Esophagus (tissue), 2 donors: ENCODE results near the gene OSBPL6. TPM values are rescaled to one million over a fixed set of nuclear protein-coding genes. Genes with fewer than 3 reads are reported as not detected.

Source experiments
- H3K27ac ChIP-seq, 2 donors: one replicate each; pipeline ENCODE4 v1.5.1; 2013; ENCODE audit warnings: low read depth in 2 of 2, mild to moderate bottlenecking in 2 of 2, inconsistent platforms in 1 of 2, low read length in 1 of 2, moderate library complexity in 1 of 2
- H3K27me3 ChIP-seq, 2 donors: one replicate each; pipeline ENCODE4 v1.6.1; 2013; ENCODE audit warnings: low read length in 2 of 2, control low read depth in 1 of 2, mild to moderate bottlenecking in 1 of 2; ENCODE audit not compliant: insufficient read depth in 2 of 2, control insufficient read depth in 1 of 2
- H3K36me3 ChIP-seq, 2 donors: one replicate each; pipeline ENCODE4 v1.6.1; 2013; ENCODE audit warnings: low read length in 1 of 2; ENCODE audit not compliant: control insufficient read depth in 2 of 2, insufficient read depth in 2 of 2
- H3K4me1 ChIP-seq, 2 donors: one replicate each; pipeline ENCODE4 v1.6.1; 2013; ENCODE audit warnings: low read length in 1 of 2; ENCODE audit not compliant: control insufficient read depth in 2 of 2, insufficient read depth in 2 of 2
- H3K4me3 ChIP-seq, 2 donors: one replicate each; pipeline ENCODE4 v1.5.1; 2013; ENCODE audit warnings: low read length in 2 of 2, mild to moderate bottlenecking in 2 of 2, low read depth in 1 of 2, moderate library complexity in 1 of 2
- H3K9me3 ChIP-seq, 2 donors: one replicate each; pipeline ENCODE4 v1.6.1; 2013; ENCODE audit warnings: mild to moderate bottlenecking in 2 of 2, low read depth in 1 of 2, low read length in 1 of 2, moderate library complexity in 1 of 2; ENCODE audit not compliant: control insufficient read depth in 2 of 2, insufficient read depth in 1 of 2
- WGBS, 2 donors: extraction: QIAGEN DNeasy Blood & Tissue Kit; methylation state at CpG; one replicate each; pipeline ENCODE4 v1.1.7; 2013; 5-methylcytosine and 5-hydroxymethylcytosine counted together
- polyA plus RNA-seq, 2 donors: library from polyadenylated mRNA; stranded (reverse); fragments of 200-250 nt; gene quantifications; one replicate each; pipeline ENCODE4 v1.2.3, GENCODE V29; 2013
- donor health status: healthy with polysubstance abuse.
- donor health status: Bipolar disorder and iron deficiency.

Gene OSBPL6
- polyA plus RNA-seq, 2 donors, result 0.73 to 1.5 TPM

DNA sequence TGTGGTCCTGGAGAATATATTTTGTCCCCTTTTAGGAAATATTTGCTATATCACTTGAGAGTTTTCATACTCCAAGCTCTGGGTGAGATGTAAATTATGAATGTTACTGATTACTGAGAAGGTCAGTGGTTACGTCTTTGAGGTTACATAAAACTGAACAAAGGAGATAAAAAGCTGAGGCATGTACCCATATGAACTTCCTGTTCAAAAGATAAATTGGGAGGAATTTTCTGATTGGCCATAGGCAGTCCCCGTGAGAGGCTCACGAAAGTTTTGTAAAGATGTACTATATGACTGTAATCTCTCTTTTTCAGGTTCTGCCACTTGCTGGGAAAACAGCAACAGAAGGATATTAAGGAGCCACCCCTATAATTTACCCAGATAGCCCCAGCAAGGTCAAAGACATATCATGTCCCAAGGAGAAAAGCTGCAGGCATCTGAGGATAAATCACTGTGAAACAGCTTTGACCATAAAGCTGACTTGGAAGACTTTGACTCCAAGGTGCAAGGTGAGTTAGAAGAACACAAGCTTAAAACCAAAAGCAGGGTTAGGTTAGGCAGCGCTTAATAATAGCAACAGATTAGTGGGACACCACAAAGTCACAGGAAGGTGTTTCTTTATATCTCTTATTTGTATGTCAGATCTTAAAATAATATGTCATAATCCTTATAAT, 90.4 kb downstream of the OSBPL6 start:
- H3K36me3 ChIP-seq, result no peaks in the 10 kb centered on the region
- H3K4me3 ChIP-seq, result no peak overlapping the region
- H3K27ac ChIP-seq, result no peak overlapping the region
- no peaks in the 10 kb centered on the region for H3K9me3 ChIP-seq
- no peaks in the 10 kb centered on the region for H3K27me3 ChIP-seq
- 85 to 89% methylated on average over 4 of the region's 4 CpGs for WGBS, 2 donors
- H3K4me1 ChIP-seq, result no peaks in the 10 kb centered on the region

DNA sequence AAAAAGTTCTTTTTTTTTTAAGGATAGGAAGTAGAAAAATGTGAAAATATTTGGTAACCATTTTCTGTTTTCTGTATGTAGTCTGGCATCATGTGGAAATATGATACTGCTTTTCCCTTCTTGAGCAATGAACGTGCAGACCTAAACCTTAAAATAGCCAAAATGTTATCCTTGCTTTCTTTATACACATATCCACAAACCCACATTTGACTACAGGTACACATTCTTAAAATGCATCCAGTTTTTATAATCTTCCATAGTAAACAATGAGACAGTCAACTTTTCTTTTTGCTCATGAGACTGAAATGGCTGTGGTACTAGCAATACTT, 90.9 kb downstream of the OSBPL6 start:
- Histone ChIP-seq H3K27me3 (no peaks in the 10 kb centered on the region), H3K27ac (no peak overlapping the region), H3K36me3 (no peaks in the 10 kb centered on the region), H3K4me3 (no peak overlapping the region), H3K9me3 (no peaks in the 10 kb centered on the region), H3K4me1 (no peaks in the 10 kb centered on the region)
- WGBS, 2 donors, result 89 to 91% methylated on average over 1 of the region's 1 CpG

DNA sequence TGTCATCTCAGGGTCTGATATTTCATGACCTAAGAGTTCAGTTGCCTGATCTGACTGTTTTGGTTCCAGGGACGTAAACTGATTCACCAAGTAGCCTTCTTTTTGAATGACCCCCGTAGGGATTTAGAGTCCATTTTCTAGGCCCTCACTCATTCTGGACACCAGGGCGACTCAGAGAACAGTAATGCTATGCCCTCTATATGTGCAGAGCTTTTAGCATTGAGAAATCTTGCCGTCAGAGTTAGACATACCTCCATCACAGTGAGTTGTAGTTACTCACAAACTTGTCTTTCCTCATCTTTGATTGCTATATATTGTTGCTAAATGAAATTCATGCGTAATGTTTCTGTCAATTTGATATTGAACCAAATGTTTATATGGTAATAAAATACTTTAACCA, 92.3 kb downstream of the OSBPL6 start:
- Histone ChIP-seq H3K4me3 (no peak overlapping the region), H3K27me3 (no peaks in the 10 kb centered on the region), H3K9me3 (no peaks in the 10 kb centered on the region), H3K4me1 (no peaks in the 10 kb centered on the region), H3K36me3 (no peaks in the 10 kb centered on the region), H3K27ac (no peak overlapping the region)
- WGBS, 2 donors, result 71 to 73% methylated on average over 5 of the region's 5 CpGs

DNA sequence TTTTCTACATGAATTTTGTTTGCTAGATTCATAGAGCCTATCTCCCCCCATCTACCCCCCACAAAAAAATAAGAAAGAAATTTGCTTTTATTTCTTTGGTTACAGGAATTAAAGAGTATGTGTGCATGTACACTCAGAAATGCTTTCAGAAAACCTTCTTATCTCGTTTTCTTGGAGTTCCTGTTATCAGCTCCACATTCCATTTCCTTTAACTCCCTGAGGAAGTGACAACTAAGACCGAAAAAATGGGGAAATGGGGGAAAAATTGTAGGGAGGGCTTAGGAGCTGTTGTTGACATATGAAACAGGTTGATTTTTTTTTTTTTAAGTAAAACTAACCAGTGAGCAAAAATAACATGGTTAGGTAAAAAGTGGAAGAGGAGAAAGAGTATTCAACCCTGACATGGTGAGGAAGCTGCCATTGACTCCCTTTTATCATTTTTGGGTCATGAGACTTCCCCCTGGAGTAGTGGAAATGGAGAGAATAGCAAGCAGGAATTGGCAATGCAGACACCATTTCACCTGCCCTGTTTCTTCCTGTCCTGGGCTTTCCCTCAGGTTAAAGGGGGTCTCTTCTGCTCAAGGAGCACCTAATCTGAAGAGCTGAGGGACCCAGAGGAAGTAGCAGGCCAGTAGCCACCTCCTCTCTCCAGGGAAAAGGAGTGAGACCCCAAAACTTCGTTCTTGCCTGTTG, 93.5 kb downstream of the OSBPL6 start:
- 63 to 72% methylated on average over 3 of the region's 3 CpGs for WGBS, 2 donors
- Histone ChIP-seq H3K4me3 (no peak overlapping the region), H3K36me3 (no peaks in the 10 kb centered on the region), H3K27ac (no peak overlapping the region), H3K9me3 (no peaks in the 10 kb centered on the region), H3K27me3 (no peaks in the 10 kb centered on the region), H3K4me1 (no peaks in the 10 kb centered on the region)

DNA sequence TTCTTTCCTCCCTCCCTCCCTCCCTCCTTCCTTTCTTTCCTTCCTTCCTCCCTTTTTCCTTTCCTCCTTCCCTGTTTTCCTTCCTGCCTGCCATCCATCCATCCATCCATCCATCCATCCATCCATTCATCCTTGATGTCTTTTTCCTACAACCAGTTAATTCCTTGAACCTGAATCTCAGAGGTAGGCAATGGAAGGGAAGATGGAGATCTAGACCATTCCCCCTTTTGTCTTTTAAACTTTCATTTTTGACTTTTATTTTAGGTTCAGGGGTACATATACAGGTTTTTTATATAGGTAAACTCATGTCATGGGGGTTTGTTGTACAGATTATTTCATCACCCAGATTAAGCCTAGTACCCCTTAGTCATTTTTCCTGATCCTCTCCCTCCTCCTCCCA, 97.4 kb downstream of the OSBPL6 start:
- Histone ChIP-seq H3K4me1 (no peaks in the 10 kb centered on the region), H3K27ac (no peak overlapping the region), H3K27me3 (no peaks in the 10 kb centered on the region), H3K4me3 (no peak overlapping the region), H3K9me3 (no peaks in the 10 kb centered on the region), H3K36me3 (no peaks in the 10 kb centered on the region)

DNA sequence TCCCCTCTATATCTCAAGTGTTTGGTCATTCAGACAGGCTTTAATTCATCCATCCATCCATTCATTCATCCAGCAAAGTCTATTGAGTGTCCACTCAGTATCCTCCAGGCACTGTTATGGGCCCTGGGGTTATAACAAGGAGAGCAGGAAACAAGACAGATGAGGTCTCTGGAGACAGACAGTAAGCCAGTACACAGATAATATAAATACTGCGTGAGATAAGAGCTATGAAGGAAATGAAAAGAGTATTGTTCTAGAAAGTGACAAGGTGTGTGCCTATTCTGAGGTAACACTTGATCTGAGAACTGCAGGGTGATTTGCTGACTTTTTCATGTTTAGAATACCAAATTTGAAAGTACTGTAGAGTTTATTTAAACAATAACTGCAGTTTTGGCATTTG, 98.3 kb downstream of the OSBPL6 start:
- no peaks in the 10 kb centered on the region for H3K27me3 ChIP-seq
- WGBS, 2 donors, result 48 to 73% methylated on average over 1 of the region's 1 CpG

DNA sequence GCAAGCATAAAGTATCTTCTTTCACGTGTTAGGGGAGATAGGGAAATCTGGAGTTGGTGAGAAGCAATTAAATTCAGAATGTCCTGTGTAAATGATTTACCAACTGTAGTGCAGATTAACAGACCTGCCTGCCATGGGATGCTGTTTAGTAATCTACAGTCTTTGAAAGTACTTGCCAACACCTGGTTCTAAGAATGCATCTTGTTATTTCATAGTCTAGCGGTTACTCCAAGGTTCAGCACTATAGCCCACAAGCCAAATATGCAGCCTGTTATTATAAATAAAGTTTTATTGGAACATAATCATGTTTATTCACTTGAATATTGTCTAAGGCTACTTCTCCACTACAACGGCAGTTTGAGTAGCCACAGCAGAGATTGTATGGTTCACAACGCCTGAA, 100.8 kb downstream of the OSBPL6 start:
- WGBS, 2 donors, result 82 to 94% methylated on average over 4 of the region's 4 CpGs
- H3K4me1 ChIP-seq, result no peaks in the 10 kb centered on the region
- H3K27ac ChIP-seq, result no peak overlapping the region

More for the DNA sequence above, 98.3 kb downstream of the OSBPL6 start:
- Histone ChIP-seq H3K36me3 (no peaks in the 10 kb centered on the region), H3K4me3 (no peak overlapping the region), H3K9me3 (no peaks in the 10 kb centered on the region), H3K27ac (no peak overlapping the region), H3K4me1 (no peaks in the 10 kb centered on the region)

DNA sequence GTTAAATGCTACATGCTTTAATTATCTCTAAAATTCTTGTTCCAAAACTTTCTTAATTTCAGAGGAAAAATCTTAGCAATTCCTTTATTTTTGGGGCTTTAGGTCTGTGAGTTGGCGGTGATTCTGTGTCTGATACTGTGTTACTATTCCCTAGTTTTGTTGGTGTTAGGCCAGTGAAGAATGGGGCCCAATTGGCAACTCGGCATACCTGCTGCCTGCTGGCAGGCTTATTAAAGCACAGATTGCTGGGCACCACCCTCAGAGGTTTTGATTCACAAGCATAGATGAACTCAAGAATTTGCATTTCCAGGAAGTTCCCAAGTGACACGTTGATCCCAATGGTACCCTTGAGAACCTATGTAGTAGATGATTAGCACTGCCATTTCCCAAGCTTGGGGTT, 101.6 kb downstream of the OSBPL6 start:
- 83% methylated on average over 3 of the region's 3 CpGs for WGBS, 2 donors
- Histone ChIP-seq H3K4me3 (no peak overlapping the region), H3K27me3 (no peaks in the 10 kb centered on the region), H3K36me3 (no peaks in the 10 kb centered on the region), H3K4me1 (no peaks in the 10 kb centered on the region), H3K27ac (no peak overlapping the region), H3K9me3 (no peaks in the 10 kb centered on the region)

More for the DNA sequence above, 100.8 kb downstream of the OSBPL6 start:
- Histone ChIP-seq H3K4me3 (no peak overlapping the region), H3K27me3 (no peaks in the 10 kb centered on the region), H3K9me3 (no peaks in the 10 kb centered on the region), H3K36me3 (no peaks in the 10 kb centered on the region)

DNA sequence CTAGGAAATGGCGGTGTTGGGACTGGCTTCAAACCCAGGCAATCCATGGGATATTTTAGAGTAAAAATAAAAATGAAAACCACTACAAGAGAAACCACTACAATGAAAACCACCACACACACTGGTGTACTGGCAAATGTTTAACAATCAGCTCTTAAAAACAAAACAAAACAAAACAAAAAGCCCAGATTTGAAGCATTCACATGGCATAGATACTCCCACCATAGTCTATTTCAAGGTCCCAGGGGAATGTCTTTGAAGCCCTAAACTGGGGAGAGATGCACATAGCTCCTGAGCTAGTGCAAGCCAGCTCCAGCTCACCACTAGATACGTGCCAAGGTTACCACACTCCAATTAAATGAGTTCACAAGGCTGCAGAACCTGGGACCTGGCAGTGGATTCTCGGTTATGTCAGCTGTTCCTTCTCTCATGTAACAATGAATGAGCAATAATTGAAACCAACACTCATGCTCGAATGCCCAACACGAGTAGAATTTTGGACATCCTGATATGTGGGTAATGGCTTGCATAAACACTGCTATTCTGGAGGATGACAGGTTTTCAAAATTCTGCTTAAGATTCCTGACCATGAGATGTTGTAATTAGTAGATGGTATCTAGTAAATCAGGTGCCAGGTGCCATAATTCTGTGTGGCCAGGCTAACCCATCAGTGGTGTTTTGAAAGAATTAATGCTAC, 102.2 kb downstream of the OSBPL6 start:
- 87 to 89% methylated on average over 5 of the region's 5 CpGs for WGBS, 2 donors
- H3K27me3 ChIP-seq, result no peaks in the 10 kb centered on the region
- H3K4me3 ChIP-seq, result no peak overlapping the region
- no peaks in the 10 kb centered on the region for H3K9me3 ChIP-seq
- no peaks in the 10 kb centered on the region for H3K36me3 ChIP-seq
- no peak overlapping the region for H3K27ac ChIP-seq
- no peaks in the 10 kb centered on the region for H3K4me1 ChIP-seq

DNA sequence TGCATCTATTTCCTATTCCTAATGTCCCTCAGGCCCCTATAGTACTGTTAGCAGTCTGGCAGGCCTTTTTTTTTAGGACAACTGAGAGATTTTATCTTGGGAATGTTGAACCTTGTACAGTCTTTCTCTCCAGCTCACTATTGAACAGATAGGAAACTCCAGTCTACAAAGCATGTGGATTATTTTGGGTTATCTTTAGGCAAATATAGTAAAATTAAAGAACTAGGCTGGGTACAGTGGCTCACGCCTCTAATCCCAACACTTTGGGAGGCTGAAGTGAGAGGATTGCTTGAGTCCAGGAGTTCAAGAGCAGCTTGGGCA, 102.7 kb downstream of the OSBPL6 start:
- Histone ChIP-seq H3K36me3 (no peaks in the 10 kb centered on the region), H3K9me3 (no peaks in the 10 kb centered on the region), H3K4me1 (no peaks in the 10 kb centered on the region), H3K4me3 (no peak overlapping the region), H3K27ac (no peak overlapping the region), H3K27me3 (no peaks in the 10 kb centered on the region)
- 91 to 95% methylated on average over 1 of the region's 1 CpG for WGBS, 2 donors
